Parathyroid adenoma (tissue), 2 donors: ENCODE results near the gene NR4A2.

Source experiments
- H2AFZ ChIP-seq: fragments of 300-600 bp; sonication (generic); one replicate; pipeline ENCODE4 v1.7.0; 2017; ENCODE audit warnings: antibody characterized with exemption, mild to moderate bottlenecking
- H3K27ac ChIP-seq: fragments of 300-600 bp; sonication (generic); one replicate; pipeline ENCODE4 v1.7.0; 2017
- H3K27me3 ChIP-seq: fragments of 300-600 bp; sonication (generic); one replicate; pipeline ENCODE4 v1.7.0; 2017; ENCODE audit warnings: low read length; ENCODE audit not compliant: control insufficient read depth, insufficient read depth
- H3K36me3 ChIP-seq: fragments of 300-600 bp; sonication (generic); one replicate; pipeline ENCODE4 v1.7.0; 2017; ENCODE audit warnings: low read length; ENCODE audit not compliant: control insufficient read depth, insufficient read depth
- H3K4me1 ChIP-seq: fragments of 300-600 bp; sonication (generic); one replicate; pipeline ENCODE4 v1.7.0; 2017; ENCODE audit warnings: control low read depth
- H3K4me2 ChIP-seq: fragments of 300-600 bp; sonication (generic); one replicate; pipeline ENCODE4 v1.7.0; 2017; ENCODE audit warnings: low read length
- H3K4me3 ChIP-seq: fragments of 300-600 bp; sonication (generic); one replicate; pipeline ENCODE4 v1.7.0; 2017; ENCODE audit warnings: low read depth, low read length
- H3K79me2 ChIP-seq: fragments of 300-600 bp; sonication (generic); one replicate; pipeline ENCODE4 v1.7.0; 2017; ENCODE audit warnings: control low read depth
- H3K9ac ChIP-seq: fragments of 300-600 bp; sonication (generic); one replicate; pipeline ENCODE4 v1.7.0; 2017; ENCODE audit warnings: mild to moderate bottlenecking
- H3K9me3 ChIP-seq: fragments of 300-600 bp; sonication (generic); one replicate; pipeline ENCODE4 v1.7.0; 2017; ENCODE audit warnings: low read length; ENCODE audit not compliant: control insufficient read depth
- CTCF ChIP-seq: fragments of 300-600 bp; sonication (generic); IDR thresholded peaks from one replicate; pipeline ENCODE4 v1.7.0; 2017; ENCODE audit warnings: antibody characterized with exemption, mild to moderate bottlenecking
- donor health status: primary hyperparathyroidism.

The NR4A2 gene

GRCh38 chr2:156340804-156341451 lies 8.4 kb upstream of the NR4A2 start:
- Histone ChIP-seq H3K9me3 (no peaks in the 10 kb centered on the region), H3K36me3 (no peaks in the 10 kb centered on the region), H2AFZ (peak overlapping the region; percentile 97), H3K4me1 (peaks cover 4% of the 10 kb centered on the region), H3K27ac (peak overlapping the region; percentile 99), H3K4me2 (peak overlapping the region; percentile 90), H3K79me2 (no peaks in the 10 kb centered on the region), H3K27me3 (no peaks in the 10 kb centered on the region), H3K4me3 (peak overlapping the region; percentile 99), H3K9ac (no peak overlapping the region)
- TF ChIP-seq CTCF: no peak

GRCh38 chr2:156340377-156340776 lies 7.9 kb upstream of the NR4A2 start:
- Histone ChIP-seq H3K27me3 (no peaks in the 10 kb centered on the region), H3K9ac (no peak overlapping the region), H3K4me1 (peaks cover 4% of the 10 kb centered on the region), H3K4me2 (no peak overlapping the region), H3K9me3 (no peaks in the 10 kb centered on the region), H3K4me3 (no peak overlapping the region), H3K27ac (no peak overlapping the region), H2AFZ (no peak overlapping the region), H3K36me3 (no peaks in the 10 kb centered on the region), H3K79me2 (no peaks in the 10 kb centered on the region)
- TF ChIP-seq CTCF: no peak

GRCh38 chr2:156339865-156340264 lies 7.3 kb upstream of the NR4A2 start:
- peaks cover 4% of the 10 kb centered on the region for H3K4me1 ChIP-seq

GRCh38 chr2:156339110-156339847 lies 6.8 kb upstream of the NR4A2 start:
- Histone ChIP-seq H3K27ac (no peak overlapping the region), H3K27me3 (no peaks in the 10 kb centered on the region), H3K4me2 (no peak overlapping the region), H3K4me3 (no peak overlapping the region), H3K9me3 (no peaks in the 10 kb centered on the region), H3K9ac (no peak overlapping the region), H3K4me1 (peaks cover 4% of the 10 kb centered on the region), H3K79me2 (no peaks in the 10 kb centered on the region), H3K36me3 (no peaks in the 10 kb centered on the region), H2AFZ (no peak overlapping the region)
- TF ChIP-seq CTCF: no peak

More at GRCh38 chr2:156339865-156340264, 7.3 kb upstream of the NR4A2 start:
- H3K36me3 ChIP-seq: no peaks in the 10 kb centered on the region
- no peak overlapping the region for H3K9ac ChIP-seq
- no peaks in the 10 kb centered on the region for H3K9me3 ChIP-seq
- H3K27me3 ChIP-seq: no peaks in the 10 kb centered on the region
- no peak for TF ChIP-seq CTCF
- no peak overlapping the region for H3K27ac ChIP-seq
- H3K4me3 ChIP-seq: no peak overlapping the region
- no peak overlapping the region for H3K4me2 ChIP-seq
- H2AFZ ChIP-seq: no peak overlapping the region
- H3K79me2 ChIP-seq: no peaks in the 10 kb centered on the region
